Skin epidermis (tissue), 12 donors: ENCODE results near the gene LSP1.
A peak's percentile ranks its signal among the peaks of the same experiment; 100 is the strongest.

Experiments used
- H3K27ac ChIP-seq, 21 experiments: fragments of 200-600 bp; sonication (generic) in 11 of 21; one replicate each; pipeline ENCODE4 v1.5.0; 2020; ENCODE audit warnings: mild to moderate bottlenecking in 3 of 21, inconsistent platforms in 2 of 21, moderate library complexity in 2 of 21
- H3K4me3 ChIP-seq, 7 experiments: fragments of 200-600 bp; sonication (generic) in 2 of 7; one replicate each; pipeline ENCODE4 v1.5.0; 2020; ENCODE audit warnings: inconsistent platforms in 2 of 7, mild to moderate bottlenecking in 2 of 7, moderate library complexity in 1 of 7

LSP1 gene

DNA sequence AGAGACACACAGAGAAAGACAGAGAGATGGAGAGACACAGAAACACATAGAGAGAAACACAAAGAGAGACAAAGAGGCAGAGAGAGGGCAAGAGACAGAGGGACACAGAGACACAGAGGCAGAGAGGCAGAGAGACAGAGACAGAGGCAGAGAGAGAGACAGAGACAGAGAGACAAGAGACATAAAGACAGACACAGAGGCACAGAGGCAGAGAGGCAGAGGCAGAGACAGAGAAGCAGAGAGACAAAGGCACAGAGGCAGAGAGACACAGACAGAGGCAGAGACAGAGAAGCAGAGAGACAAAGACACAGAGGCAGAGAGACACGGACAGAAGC is 7.8 kb upstream of the LSP1 start:
- H3K4me3 ChIP-seq: no peak overlapping the region
- peak overlapping the region in 14 of 21 experiments; percentile 9 to 84 (median 62) for H3K27ac ChIP-seq

- peak overlapping the region in 14 of 21 experiments; percentile 3 to 84 (median 60) for H3K27ac ChIP-seq
- H3K4me3 ChIP-seq: no peak overlapping the region
These were observed 7.1 kb upstream of the LSP1 start for GRCh38 chr11:1845561-1846452.

DNA sequence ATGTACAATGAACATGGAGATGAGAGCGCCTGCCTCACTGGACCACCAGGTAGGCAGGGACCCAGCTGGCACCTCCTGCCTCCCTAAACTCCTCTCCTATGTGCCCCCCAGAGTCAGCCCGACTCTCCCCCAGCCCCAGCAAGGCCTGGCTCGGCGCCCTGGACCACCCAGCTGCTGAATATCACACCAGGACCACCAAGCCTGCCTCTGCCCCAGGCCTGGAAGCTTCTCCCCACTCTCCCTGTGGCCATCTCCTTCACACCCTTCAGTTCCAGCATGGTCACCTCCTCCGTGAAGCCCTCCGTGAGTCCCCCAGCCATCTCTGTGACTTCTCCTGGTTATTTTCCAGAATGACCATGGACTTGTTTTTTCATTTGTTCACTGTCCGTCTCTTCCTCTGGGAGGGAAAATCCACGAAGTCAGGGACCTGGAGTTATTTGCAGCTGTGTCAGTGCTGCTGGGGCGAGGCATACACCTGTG is 6.4 kb upstream of the LSP1 start:
- Histone ChIP-seq H3K4me3 (no peak overlapping the region), H3K27ac (peak overlapping the region in 3 of 21 experiments; percentile 61 to 84 (median 72))

GRCh38 chr11:1847006-1847735 is 5.7 kb upstream of the LSP1 start:
- peak overlapping the region in 1 of 21 experiments; percentile 35 for H3K27ac ChIP-seq
- H3K4me3 ChIP-seq: no peak overlapping the region

- Histone ChIP-seq H3K4me3 (no peak overlapping the region), H3K27ac (peak overlapping the region in 2 of 21 experiments; percentile 11 to 62)
These were observed 4.8 kb upstream of the LSP1 start for GRCh38 chr11:1847926-1848639.

GRCh38 chr11:1848640-1849430 is 4.0 kb upstream of the LSP1 start:
- H3K27ac ChIP-seq: peak overlapping the region in 4 of 21 experiments; percentile 11 to 87 (median 72)

DNA sequence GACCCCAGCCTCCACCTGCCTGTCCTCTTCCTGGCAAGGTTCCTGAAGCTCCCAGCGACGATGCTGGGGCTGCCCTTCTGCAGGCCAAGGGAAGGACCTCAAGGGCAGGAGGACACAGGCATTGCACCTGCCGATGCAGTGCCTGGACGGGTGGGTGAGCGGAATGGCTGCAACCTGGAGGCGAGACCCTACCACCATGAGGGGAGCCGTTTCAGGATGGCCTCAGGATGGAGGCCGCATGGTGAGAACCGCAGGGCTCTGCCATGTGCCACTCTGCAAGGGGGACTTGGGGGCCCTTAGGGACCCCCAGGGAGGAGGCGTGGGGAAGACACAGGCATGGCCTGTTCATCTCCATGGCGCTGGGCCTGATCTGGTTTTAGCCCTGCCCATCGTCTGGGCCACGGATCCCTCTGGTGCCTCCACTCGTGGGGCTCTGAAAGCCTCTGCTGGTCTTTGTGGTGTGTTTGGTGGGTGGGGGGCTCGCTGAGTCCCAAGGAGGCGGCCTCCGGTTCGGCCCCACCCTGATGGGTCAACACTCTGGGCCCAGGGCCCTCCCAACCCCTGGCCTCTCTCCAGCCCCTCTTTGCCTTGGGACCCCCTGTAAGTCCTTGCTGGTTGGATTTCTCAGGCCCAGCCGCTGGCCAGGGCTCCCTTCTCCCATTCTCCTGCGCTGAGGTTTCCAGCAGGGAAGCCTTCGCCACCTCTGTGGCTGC is 1.3 kb upstream of the LSP1 start:
- no peak overlapping the region for H3K4me3 ChIP-seq
- H3K27ac ChIP-seq: peak overlapping the region in 19 of 21 experiments; percentile 21 to 97 (median 84)

More at GRCh38 chr11:1848640-1849430, 4.0 kb upstream of the LSP1 start:
- no peak overlapping the region for H3K4me3 ChIP-seq

DNA sequence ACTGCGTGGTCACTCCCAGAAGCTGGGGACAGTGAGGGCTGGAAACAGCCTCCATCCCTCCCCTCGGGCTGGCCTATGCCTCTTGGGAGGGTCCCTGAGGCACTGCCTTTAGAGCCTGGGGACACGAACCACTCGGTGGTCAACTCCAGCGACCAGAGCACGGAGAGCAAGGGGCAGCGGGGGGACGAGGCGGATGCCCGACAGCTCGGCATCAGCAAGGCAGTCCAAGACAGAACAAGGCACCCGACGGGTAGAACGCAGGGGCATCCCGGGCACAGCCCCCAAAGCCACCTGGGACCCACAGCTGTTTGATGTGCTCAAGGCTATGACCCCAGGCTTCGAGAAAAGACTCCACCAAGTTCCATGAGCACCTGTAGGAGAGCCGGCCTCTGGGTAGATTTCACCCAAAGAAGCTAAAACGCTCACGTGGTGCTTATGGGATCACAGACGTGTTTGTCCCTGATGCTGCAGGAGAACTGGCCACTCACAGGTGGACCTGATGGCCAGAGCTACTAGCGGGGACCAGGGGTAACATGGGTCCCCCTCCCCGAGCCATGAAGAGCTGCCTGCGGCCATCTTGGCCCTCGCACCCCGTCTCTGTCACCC is 510 bp upstream of the LSP1 start:
- Histone ChIP-seq H3K27ac (peak overlapping the region in 19 of 21 experiments; percentile 21 to 97 (median 84)), H3K4me3 (peak overlapping the region in 5 of 7 experiments; percentile 39 to 54 (median 47))

GRCh38 chr11:1853376-1854131 is 670 bp downstream of the LSP1 start:
- H3K4me3 ChIP-seq: peak overlapping the region; percentile 17 to 54 (median 42)
- peak overlapping the region; percentile 26 to 97 (median 84) for H3K27ac ChIP-seq

DNA sequence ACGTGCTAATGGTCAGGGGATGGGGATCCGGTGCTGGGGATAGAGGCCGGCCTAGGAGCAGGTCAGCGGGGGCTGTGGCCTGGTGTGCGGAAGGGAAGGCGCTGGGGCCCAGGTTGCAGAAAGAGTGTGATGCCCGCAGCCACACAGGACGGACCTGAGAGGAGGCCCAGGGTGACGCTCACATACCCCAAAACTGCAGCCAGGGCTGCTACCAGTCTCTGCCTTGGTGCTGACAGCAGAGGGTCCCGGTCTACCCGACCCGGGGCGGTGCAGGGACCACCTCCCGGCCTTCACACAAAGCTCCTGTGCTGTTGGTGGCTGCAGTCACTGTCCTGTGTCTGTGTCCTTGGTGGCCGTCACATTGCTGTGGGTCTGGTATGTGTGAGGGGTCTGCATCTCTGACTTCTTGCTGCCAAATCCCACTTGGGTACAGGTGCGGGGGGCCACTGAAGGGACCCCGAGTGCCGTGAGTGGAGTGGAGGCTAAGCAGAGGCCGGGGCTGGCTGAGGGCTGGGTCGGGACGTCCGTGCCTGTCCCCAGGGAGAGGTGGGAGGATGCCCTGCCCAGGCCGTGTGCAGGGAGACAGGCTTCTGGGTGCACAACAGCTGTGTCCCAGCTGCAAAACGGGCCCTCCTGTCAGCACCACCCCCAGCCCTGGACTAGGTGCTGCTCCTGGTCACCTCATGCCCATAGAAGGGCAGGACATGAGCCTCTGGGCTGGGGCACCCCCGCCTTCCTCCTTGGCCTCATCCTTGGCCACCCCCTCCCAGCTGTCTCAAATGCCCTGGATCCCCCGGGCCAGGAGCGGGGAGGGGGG is 1.5 kb downstream of the LSP1 start:
- Histone ChIP-seq H3K27ac (peak overlapping the region in 17 of 21 experiments; percentile 54 to 97 (median 85)), H3K4me3 (peak overlapping the region; percentile 17 to 54 (median 42))

DNA sequence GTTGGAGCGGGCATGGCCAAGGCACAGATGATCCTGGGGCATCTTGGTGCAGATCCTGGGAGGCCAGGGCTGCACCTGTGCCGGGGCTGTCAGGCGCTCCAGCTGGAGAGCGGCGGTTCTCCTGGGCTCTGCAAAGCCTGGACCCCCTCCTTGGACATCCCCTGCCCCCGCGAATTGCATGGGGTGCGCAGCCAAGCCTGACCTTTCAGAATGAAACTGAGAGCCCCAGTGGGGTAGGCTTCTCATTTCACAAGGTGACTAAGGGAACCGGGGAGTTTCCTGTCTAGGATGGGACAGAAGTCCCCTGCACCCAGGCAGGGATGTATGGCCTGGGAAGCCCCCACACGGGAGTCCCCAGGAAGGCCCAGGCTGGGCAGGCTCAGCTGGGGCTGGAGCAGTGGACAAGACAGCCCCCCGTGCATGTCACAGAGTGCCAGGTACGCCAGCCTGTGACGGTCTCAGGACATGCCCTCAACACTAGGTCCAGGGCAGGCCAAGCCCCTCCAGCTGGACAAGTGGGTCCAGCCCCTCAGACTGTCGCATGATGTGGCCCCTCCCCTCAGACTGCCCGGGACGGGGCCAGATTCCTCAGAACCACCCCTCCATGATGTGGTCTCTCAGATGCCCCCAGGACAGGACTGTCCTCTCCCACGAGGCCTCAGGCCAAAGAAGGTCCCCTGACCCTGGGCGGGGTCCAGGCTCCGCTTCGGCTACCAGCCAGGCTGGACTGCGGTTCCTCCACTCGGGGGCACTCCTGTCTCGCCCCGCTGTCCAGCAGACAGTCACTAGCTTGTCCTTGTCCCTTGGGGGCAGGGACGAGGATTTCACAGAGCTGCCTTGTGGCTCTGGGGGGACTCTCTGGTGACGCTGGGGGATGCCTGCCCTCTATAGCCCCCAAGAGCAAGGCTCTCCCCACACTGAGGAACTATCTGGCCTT is 2.3 kb downstream of the LSP1 start:
- peak overlapping the region in 10 of 21 experiments; percentile 81 to 97 (median 88) for H3K27ac ChIP-seq
- peak overlapping the region; percentile 17 to 54 (median 42) for H3K4me3 ChIP-seq

- Histone ChIP-seq H3K27ac (no peak overlapping the region), H3K4me3 (no peak overlapping the region)
These were observed 3.0 kb downstream of the LSP1 start for GRCh38 chr11:1855886-1856265.

GRCh38 chr11:1856306-1857005 is 3.6 kb downstream of the LSP1 start:
- H3K27ac ChIP-seq: no peak overlapping the region
- no peak overlapping the region for H3K4me3 ChIP-seq

DNA sequence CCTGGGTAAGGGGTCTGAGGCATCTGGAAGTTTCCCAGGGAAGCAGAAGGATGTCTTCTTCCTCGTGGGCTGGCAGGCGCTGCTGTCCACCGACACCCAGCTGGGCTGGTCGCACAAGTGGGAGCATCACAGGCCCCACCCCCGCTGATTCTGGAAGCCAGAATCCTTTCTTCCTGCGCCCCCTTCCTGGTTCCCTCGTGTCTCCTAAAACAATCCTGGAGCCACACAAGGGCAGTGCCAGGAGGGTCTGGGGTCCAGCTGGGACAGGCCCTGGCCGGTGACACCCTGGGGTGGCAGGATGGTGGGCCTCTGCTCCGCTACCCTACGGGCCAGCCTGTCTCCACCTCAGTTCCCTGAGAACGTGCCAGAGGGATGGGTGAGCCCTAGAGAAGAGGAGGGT is 4.2 kb downstream of the LSP1 start:
- H3K27ac ChIP-seq: no peak overlapping the region
- H3K4me3 ChIP-seq: no peak overlapping the region

- Histone ChIP-seq H3K4me3 (no peak overlapping the region), H3K27ac (peak overlapping the region in 1 of 21 experiments; percentile 6)
These were observed 5.3 kb downstream of the LSP1 start for GRCh38 chr11:1858154-1858553.
